ENCODE data around the gene PKDCC.

DNA sequence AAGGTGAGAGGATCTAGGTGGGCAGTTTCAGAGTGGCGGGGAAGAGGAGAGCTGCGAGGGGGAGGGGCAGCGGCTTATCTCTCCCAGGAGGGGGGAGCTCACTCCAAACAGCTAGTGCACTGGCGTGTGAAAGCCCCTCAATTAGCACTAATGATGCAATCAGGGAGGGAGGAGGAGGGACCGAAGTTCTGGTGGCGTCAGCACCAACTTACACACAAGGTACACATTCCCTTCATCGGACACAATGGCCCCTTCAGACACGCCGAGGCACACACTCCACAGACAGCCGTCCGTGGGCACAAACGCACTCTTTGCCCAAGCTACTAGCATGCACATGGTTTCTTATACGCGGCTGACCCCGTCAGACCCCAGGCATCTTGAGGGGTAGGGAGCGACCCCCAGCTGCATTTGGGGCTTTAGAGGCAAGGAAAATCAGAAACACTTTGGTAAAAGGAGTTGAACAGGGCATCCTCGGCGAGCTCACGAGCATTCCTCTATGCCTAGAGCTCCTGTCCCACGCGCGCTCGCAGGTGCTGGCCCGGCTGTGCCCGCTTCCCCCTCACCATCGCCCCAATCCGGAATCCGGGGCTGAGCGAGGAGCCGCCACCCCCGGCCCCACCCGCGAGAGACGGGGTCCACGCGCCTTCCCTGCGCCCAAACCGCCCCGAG, 868 bp upstream of the PKDCC start:
- TF ChIP-seq EZH2 (IDR thresholded peaks at IDR 0.05; ENCODE audit: insufficient read depth, poor library complexity, severe bottlenecking) (no peak), EZH2phosphoT487 (IDR thresholded peaks at IDR 0.05; ENCODE audit: insufficient read depth, low read depth) (no peak)
